ENCODE data around the gene ADARB2.

The ADARB2 gene

DNA sequence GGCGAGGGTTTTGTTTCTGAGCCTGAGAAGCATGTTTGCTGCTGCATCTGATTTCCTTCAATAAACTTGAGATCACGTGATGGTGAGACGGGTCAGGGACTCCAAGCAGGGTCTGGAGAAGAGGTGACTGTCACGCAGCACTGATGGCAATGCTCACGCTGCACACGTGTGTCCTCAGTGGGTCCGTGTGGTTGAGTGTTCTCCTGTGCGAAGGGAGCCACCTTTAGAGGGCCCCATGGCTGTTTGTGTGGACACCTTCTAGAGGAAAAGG lies 580.8 kb downstream of the ADARB2 start:
- DNase-seq: no peak

DNA sequence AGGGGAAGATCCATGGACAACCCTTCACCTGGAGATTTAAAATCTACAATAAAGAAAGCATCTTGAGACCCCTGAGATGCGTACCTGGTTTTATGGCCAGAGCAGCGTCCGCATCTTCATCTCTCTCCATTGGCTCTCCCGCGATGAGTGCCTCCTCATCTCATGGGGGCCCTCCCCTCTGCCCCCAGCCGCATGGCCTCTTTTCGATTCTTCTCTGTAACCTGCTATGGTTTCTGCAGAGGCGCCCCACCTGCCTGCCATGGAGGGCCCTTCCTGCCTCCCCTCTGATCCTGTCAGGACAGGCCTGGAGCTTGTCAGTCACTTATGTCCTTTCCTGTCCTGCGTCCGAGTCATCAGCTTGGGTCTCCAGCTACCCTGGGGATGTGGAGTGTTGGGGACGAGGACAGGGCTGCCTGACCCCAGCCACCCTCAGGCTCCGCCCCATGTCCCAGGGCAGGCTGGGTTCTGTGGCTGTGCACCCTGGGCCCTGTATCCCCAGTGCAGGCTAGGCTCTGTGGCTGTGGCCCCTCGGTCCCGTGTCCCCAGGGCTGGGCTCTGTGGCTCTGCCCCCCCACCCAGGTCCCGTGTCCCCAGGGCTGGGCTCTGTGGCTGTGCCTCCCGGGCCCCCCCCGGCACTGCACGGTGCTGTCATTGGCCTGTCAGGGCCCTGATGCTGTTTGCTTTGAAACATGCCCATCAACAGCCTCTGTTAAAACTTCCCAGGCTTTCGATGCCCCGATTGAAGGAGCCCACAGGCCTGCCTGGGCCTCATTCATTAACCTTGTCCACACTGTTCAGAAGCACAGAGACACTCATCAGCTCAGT lies 581.3 kb downstream of the ADARB2 start:
- no peak for DNase-seq

DNA sequence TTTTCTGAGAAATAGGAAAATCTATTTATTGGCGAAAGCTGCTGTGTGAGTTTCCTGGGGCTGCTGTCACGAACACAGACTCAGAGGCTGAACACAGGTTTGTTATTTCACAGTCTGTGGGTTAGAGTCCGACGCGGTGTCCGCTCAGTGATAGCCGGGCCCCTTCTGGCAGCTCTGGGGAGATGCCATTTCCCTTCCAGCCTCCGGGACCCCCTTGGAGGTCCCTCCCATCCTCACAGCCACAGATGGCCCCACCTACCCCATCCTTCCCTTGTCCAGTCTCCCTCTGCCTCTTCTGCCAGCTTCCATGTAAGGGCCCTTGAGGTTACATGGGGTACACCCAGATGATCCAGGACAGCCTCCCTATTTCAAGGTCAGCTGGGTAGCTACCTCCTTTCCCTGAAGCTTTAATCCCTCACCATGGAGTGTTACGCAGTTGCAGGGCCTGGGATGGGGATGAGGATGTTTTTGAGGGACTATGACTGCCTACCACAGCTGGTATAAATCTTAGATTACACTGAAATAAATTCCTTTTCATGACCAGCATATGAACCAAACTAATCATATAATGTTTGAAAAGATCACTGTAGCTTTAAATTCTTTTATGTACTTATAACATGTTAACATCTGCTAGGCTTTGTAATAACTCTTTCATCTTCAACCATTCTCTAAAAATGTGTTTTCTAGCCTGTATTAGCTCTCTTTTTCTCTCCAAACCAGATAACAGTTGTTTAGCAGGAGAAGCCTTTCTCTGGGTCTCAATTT lies 582.6 kb downstream of the ADARB2 start:
- no peak for DNase-seq

DNA sequence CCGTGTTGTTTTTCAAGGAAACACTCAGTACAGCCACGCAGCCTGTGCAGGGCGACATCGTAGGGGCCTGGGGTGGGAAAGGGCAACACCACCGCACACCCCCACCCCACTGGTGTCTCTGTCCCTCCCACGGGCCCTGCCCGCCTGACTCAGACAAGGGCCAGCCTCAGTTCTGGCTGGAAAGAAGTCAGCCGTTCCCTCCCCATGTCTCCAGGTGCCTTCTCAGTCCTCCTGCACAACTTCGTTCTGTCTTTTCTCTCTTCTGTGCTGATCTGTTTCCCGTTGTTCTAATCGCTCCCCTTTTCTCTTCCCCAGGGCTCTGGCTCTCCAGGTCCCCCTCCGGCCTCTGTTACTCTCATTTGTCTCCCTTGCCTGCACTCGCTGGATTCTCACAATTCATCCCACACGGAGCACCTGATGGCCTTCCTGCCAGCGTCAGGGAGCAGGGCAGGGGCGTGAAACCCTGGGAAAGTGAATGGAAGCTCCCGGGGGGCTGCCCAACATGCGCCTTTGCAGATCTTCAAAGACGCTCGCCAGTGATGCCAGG lies 583.4 kb downstream of the ADARB2 start:
- DNase-seq: no peak

DNA sequence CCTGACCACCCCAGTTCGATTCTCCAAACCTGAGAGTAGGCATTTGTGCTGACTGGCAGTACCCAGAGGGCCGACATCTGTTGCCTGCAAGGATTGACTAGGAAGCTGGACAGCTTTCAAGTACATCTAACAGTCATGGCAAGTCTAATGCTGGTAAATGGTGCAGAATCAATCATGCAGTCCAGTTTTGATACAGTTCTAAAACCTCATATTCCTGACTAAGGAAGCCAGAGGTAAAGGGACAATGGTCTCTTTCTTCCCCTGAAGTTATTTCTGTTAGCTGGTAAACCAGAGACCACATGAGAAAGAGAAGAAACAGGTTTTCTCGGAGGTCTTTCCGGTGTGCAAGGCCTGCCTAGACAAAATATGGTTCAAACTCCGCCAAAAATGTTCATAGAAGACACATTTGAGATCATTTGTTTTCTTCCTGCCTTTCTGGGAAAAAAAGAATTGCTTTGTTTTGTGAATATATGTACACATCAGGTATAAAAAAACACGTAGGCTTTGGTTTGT lies 584.0 kb downstream of the ADARB2 start:
- no peak for DNase-seq

DNA sequence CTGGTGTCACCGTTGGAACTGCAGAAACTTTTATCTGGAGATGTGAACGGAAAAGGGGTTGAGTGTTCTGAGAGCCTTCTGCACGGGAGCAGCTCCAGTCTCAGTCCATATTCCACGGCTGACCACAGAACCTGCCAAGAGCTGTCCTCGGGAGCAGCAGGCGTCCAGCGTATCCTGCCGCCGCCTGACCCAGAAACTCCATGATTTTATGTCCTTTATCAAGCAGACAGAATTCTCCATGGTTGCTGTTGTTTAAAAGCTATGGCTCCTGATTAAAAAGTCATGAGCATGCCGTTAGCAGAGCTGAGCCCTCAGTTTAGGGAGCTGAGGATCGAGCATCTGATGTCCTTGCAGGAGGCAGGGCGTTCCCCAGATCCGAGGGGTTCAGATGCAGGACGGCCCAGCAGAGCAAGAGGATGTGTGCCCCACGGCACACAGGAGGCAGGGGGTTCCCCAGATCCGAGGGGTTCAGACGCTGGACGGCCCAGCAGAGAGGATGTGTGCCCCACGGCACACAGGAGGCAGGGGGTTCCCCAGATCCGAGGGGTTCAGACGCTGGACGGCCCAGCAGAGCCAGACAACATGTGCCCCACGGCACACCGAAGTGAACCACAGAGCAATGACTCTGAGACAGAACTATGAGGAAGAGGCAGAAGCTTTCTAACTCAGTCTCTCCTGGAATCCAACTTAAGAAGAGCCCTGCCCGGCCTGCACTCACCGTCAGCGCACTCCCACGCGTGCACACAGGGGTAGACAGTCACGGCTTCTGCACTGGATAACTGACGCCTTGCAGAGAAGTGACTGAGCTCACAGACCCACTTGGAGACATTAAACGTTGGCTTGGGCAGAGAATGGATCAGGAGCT lies 584.7 kb downstream of the ADARB2 start:
- DNase-seq: no peak

DNA sequence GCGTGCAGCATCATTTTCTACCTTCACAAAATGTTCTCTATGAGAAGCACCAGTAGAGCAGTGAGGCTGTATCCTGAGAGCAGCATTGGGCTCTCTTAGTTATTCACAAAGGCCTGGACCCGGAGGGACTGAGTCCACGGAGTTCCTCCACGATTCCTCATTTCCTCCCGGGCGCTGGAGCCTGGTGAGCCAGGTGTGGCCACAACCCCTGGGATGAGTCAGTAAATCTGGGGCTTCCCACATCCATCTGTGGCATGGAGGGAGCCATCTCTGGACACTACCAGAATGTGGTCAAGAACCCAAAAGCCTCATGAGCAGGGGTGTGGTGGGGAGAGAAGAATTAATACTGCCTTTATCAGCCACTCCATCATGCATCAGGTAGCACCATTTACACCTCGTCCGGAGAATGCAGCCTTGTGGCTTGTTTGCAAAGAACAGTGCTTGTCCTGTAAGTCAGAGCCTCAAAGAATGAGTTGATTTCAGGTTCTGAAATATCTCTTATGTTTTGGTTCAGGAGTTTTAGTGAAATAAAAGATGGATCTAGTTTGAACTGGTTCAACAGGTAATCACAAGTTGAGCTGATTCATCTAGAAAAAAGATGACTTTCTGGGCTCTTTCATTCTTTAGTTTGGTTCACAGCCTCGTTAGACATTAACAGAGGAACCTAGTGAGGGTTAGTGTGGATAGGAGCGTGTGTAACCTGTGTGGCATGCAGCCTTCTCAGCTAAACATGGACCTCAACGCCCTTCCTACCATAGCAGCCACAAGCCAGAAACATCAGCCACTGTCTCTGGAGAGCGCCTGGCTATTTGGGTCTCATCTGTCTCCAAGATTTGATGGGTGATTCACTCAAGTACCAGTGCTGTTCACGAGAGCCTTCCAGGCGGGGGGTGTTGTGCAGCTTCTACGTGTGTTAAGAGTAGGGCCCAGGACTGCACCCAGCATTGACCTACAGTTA lies 586.0 kb downstream of the ADARB2 start:
- no peak for DNase-seq

DNA sequence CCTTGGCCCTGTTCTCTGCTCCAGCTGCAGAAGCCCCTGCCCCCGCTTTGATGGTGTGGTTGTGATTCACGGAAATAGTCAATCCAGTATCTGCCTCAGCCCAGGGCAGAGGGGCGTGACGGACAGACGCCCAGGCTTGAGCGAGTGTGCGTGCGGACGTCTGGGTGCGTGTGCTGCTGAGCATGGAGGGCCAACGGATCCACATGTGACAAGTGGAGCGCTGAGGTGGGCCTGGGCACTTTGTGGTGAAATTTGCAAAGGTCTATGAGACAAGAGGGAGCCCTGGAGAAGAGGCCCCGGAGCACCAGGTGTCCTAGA lies 586.7 kb downstream of the ADARB2 start:
- DNase-seq: no peak

DNA sequence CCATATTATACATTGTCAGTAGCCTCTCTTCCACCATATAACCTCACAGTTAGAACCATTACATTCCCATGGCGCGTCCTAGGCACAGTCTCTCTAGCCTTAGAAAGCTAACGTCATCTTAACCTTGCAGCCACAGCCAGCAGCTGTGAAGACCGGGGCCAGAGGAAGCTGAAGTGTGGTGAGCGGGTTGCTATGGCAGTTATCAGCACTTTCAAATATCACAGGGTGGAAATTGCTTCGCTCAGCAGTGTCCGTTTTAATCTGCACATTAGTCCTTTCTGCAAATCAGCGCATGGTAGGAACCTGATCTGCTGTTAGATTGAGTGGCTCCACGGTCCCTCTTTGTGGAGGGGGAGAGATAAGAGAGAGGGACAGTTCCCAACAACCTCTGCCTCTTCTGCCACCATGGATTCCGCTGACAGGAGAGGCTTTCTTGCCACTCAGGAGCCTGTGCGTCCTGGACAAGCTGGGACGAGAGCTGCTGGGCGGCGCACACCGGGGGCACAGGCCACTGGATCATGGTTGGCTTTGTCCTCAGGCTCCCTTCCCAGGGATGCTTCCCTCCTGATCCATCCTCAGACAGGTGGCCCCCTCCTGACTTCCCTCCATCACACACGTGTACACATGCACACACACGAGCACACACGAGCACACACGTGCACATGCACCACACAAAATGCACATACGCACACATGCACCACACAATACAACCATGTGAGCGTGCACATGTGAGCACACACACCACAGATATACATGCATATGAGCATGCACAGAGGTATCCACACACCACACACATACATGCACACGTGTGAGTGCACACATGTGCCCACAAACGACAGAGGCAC lies 587.3 kb downstream of the ADARB2 start:
- DNase-seq: no peak

DNA sequence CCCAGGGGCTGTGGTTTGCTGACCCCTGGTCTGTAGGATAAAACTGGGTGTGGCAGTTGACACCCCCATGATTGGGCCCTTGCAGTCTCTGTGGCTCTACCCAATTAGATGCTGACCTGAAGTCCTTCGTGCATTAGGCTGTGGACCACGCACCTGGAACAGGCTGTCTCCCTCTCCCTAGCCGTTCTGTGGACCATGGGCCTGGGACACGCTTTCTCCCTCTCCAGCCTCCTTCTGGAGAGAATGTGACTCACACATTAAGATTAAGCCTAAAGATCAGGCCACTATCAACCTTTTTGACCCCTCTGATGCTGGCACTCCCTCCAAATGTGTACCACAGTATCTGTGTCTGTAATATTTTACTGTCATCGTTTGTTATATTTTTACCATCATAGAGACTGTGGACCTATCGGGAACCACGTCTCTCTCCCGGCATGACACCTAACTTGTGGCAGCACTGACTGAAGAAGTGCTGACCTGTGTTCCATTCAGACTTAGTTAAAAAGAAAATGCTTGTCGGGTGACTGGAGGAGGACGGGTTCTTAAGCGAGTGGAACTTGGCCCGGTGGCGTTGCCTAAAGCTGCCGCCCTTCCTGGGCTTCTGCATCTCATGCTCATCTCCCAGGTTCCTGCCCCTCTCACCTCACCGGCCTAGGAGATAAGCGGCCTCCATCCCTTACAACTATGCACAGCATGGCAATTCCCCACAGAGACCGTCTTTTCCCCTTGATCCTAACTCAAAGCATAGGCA lies 588.3 kb downstream of the ADARB2 start:
- DNase-seq: no peak

DNA sequence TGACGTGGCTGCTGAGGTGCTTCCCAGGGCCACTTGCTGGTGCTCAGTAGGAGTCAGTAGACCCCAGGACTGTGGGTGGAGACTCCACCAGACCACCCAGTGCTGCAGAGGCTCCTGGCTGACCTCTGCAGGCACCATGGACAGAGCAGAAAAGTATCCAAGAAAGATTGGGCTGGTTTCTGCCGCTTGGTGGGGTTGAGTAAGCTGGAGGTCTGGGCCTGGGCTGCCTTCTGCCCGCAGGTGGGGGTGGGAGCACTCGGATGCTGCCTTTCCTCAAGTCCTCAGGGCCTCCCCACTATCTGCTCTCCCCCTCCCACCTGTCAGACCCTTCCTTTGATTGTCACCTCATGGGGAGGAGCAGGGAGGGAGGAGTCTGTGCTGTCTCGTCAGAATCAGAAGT lies 589.5 kb downstream of the ADARB2 start:
- no peak for DNase-seq

DNA sequence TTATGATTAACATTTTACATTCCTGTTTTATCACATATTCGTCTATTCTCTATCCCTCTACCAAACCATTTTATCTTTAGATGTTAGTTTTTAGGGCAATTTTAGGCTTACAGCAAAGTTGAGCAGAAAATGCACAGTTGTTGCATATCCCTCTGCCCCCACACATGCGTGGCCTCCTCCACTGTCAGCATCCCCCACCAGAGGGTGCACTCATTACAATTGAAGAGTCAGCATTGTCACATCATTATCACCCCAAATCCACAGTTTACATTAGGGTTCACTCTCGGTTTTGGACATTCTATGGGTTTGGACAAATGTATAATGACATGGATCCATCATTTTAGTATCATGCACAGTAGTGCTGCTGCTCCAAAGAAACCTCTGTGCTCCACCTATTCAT lies 594.7 kb downstream of the ADARB2 start:
- DNase-seq: no peak

DNA sequence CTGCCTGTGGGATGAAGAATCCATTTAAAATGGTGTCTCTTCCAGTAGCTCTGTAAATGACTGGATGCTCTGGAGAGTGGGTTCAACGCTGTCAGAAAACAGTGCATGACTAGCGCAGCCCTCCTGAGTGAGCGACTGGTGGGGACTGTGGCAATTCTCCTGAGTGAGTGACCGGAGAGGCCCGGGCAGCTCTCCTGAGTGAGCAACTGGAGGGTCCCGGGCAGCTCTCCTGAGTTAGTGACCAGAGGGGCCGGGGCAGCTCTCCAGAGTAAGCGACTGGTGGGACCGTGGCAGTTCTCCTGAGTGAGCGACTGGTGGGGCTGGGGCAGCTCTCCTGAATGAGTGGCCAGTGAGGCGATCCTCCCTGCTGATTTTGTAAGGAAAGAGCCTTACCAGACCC lies 595.6 kb downstream of the ADARB2 start:
- DNase-seq: no peak

DNA sequence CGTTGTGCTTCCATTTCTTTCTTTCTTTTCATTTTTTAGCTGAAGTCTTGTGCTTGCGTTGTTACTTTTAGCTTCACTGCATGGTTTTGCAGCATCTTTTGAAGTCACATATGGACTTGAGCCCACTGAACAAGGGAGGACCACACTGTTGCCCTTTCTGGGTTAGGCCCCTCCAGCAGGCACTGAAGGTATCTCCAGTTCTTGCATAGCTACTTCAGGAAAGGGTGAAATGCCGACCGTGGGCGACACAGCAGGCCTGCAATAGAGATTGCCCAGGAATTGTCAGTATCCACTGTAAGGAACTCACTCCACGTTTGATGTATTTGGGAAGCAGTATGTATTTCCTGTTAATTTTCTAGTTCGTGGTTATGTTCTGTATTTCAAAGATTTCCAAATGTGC lies 596.1 kb downstream of the ADARB2 start:
- no peak for DNase-seq

DNA sequence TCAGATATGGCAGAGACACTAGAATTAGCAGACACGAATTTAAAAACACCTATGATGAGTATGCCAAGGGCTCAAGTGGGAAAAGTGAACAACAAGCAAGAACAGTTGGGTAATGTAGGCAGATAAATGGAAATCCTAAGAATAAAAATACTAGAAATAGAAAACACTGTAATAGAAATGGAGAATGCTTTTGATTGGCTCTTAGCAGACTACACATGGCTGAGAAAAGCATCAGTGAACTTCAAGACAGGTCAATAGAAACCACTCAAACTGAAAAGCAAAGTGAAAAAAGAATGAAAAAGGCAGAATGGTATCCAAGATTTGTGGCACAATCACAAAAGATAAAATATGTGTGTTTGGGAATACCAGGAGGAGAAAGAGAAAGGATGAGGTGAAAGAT lies 598.8 kb downstream of the ADARB2 start:
- DNase-seq: no peak

DNA sequence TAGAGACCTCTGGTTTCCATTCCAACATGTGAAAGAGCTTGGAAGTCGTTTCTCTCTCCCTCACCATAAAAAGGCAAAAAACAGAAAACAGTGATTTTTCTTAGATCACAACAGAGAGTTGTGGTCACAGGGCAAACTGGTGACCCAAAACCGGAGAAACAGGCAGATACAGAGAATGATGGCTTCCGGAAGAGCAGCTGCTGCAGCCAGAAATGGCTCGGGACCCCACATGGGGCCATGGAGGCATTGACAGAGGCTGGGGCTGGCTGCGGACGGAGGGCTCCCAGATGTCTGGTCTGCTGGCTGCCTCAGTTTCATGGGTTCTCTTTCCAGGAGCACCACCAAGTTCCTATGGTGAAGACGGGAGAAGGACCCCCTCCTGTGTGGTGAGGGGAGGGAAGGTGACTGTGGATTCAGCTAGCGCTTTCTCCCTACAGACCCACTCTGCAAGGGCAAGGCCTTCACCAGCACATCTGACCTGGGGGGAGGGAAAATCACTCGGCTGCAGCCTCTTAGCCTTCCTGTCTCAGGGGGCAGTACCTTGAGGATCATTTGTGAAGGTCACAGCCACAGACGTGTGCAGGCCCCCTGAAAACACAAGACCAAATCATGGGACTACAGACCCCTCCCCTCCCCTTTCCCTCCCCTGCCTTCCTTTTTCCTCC lies 599.7 kb downstream of the ADARB2 start:
- no peak for DNase-seq

DNA sequence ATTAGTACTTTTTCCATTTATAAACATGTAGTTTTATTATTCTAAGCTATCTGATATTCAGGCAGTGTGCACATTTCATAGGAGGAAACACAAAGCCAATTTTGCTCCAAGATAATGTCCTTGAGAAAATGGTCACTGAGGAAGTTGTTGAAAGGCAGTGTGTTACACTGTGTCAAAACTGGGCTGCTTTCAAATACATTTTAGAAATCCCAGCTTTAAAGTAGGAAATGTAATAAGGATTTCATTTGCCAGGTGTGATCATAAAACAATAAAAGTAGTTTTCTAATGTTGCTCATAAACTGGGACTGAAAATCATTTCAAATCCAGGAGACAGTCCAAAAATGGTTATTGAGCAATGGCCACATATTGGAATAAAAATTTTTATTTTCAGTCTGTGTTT lies 601.1 kb downstream of the ADARB2 start:
- no peak for DNase-seq

DNA sequence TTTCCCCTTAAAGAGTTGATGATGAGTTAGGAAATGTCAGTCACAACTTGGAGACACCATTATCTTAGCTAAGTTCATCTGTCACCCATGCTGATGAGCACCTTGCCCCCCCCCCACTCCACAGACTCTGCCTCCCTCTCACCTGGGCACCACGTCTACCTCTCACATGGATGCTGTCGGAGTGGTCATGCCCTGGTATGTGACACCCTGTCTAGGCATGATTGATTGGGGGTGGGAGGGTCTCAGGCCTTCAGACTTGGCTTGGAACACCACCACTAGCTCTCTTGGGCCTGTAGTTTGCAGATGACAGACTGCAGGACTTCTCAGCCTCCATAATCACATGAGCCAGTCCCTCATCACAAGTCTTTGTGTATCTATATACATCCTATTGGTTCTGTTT lies 603.2 kb downstream of the ADARB2 start:
- DNase-seq: no peak

DNA sequence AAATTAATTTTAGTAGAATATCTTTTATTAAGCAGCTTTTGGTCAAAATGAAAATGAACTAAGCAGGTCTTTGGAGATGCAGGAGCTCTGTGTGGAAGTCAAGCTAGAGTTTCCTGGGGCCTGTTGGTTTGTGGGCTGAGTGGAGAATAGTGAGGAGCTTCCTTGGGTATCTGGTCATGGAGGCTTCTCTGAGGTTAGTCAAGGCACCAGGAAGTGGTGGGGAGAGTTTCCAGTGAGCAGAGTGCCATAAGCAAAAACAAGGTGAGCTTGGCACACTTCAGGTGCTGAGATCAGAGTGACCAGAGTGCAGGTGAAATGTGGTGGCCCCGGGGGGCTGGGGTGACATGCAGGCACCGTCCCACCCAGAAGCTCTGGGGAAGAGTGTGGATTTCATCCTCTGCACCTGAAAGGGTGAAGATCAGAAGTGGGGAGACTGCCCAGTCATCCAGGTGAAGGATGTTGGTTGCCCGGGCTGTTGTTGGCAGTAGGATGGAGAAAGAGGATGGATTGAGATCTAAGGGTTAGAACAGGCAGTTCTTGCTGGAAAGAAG lies 603.8 kb downstream of the ADARB2 start:
- no peak for DNase-seq

DNA sequence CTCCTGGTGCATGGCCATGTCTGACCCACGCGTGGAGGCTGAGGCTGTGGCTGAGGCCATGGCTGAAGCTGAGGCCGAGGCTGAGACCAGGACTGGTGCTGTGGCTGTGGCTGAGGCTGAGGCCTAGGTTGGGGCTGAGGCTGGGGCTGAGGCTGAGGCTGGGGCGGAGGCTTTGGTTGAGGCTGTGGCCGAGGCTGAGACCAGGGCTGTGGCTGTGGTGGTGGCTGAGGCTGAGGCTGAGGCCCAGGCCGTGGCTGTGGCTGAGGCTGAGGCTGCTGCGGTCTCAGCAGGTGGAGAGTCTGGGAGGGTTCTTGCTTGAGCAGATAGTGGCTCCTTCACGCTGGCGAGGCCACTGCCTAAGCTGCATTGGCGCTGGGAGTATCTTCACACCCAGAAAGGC lies 604.7 kb downstream of the ADARB2 start:
- no peak for DNase-seq

All from NCI-H2029 treated with DMSO at 0.1 percent for 48 hours (cell line).